Retina (tissue), 1 donor: ENCODE data around the gene ZNF560.

ENCODE experiments used
- DNase-seq: peaks from one replicate; pipeline ENCODE4 v3.0.0-alpha.2; 2016

The ZNF560 gene

GRCh38 chr19:9435279-9436268 lies 62.8 kb downstream of the ZNF560 start, which contains the start of gene ZNF266:
TSS of gene ZNF266 (minus strand) at chr19:9435573. CDS start at chr19:9420089, 15,484 bp downstream.
- DNase-seq, result peak; percentile 98

GRCh38 chr19:9431475-9431874 lies 66.9 kb downstream of the ZNF560 start:
- peak; percentile 21 for DNase-seq

- no peak for DNase-seq
These were observed 68.0 kb downstream of the ZNF560 start for GRCh38 chr19:9430444-9430843.

- DNase-seq, result no peak
These were observed 70.5 kb downstream of the ZNF560 start for GRCh38 chr19:9427941-9428340.
